B cell (primary cell): ENCODE measurements around the gene ATXN2. TPM values are rescaled to one million over a fixed set of nuclear protein-coding genes. Genes with fewer than 3 reads are reported as not detected.
"Not testable (repeated sequence)": the region's sequence is repeated elsewhere in the genome, so short reads cannot be mapped to it uniquely, and the experiment has no call there.

Experiments
- ATAC-seq: fragments of 200-7000 bp; cut with Tn5 transposase; one replicate; pipeline ENCODE4 v1.10.0; 2021; ENCODE audit warnings: low read depth, mild to moderate bottlenecking, moderate number of reproducible peaks, moderate library complexity
- CTCF ChIA-PET: fragments of 350-600 bp; sonication (Branson Sonifier 250); formaldehyde crosslinking; loops from one replicate; lab custom pipeline; 2021; ENCODE audit warnings: antibody characterized with exemption, inconsistent platforms; lab: Charles Lee
- POLR2A ChIA-PET: fragments of 350-600 bp; sonication (Branson Sonifier 250); formaldehyde crosslinking; loops from one replicate; lab custom pipeline; 2021; ENCODE audit warnings: antibody characterized with exemption; lab: Charles Lee
- DNase-seq: peaks from one replicate; pipeline ENCODE4 v3.0.0; 2013
- H2AFZ ChIP-seq: 2 replicates; pipeline ENCODE4 v1.6.1; 2012; ENCODE audit warnings: mild to moderate bottlenecking, low read depth, low read length; ENCODE audit not compliant: insufficient read depth, poor library complexity, severe bottlenecking
- H3K27ac ChIP-seq, 2 donors: 1 replicate in 1 of 2; 2 replicates in 1 of 2; pipeline ENCODE4 v1.5.1; 2012 to 2013; ENCODE audit warnings: low read length in 2 of 2, mild to moderate bottlenecking in 2 of 2, moderate library complexity in 1 of 2
- H3K27me3 ChIP-seq, 4 experiments: fragments of 200-600 bp in 1 of 4; sonication (generic) in 1 of 4; replicated peaks in 1 of 4; 1 replicate in 2 of 4; 2 replicates in 2 of 4; pipeline versions ENCODE4 v1.6.1 to v1.7.0; 2013 to 2016; ENCODE audit warnings: low read length in 3 of 4, mild to moderate bottlenecking in 2 of 4, mixed read lengths in 1 of 4, moderate library complexity in 1 of 4; ENCODE audit not compliant: insufficient read depth in 4 of 4, control insufficient read depth in 3 of 4; ENCODE audit errors: control extremely low read depth in 1 of 4
- H3K36me3 ChIP-seq, 2 experiments: replicated peaks in 1 of 2; 1 replicate in 1 of 2; 2 replicates in 1 of 2; pipeline versions ENCODE4 v1.6.1 to v1.7.1; 2013; ENCODE audit warnings: low read length in 1 of 2; ENCODE audit not compliant: insufficient read depth in 2 of 2, control insufficient read depth in 1 of 2; ENCODE audit errors: control extremely low read depth in 1 of 2, extremely low read depth in 1 of 2
- H3K4me1 ChIP-seq, 2 donors: fragments of 200-600 bp in 1 of 2; sonication (generic) in 1 of 2; 1 replicate in 1 of 2; 2 replicates in 1 of 2; pipeline versions ENCODE4 v1.5.1 to v1.6.1; 2013 to 2017; ENCODE audit warnings: low read length in 2 of 2; ENCODE audit not compliant: control insufficient read depth in 2 of 2, insufficient read depth in 2 of 2
- H3K4me2 ChIP-seq: replicated peaks from 2 replicates; pipeline ENCODE3; 2012; ENCODE audit warnings: mild to moderate bottlenecking, low read depth, low read length; ENCODE audit not compliant: poor library complexity, severe bottlenecking
- H3K4me3 ChIP-seq, 5 experiments: fragments of 200-600 bp in 1 of 5; sonication (generic) in 1 of 5; 1 replicate in 3 of 5; 2 replicates in 2 of 5; pipeline versions ENCODE4 v1.5.1 to v1.7.0; 2011 to 2016; ENCODE audit warnings: low read length in 4 of 5, mild to moderate bottlenecking in 4 of 5, low read depth in 2 of 5, control low read depth in 1 of 5, moderate library complexity in 1 of 5; ENCODE audit not compliant: insufficient read depth in 1 of 5; ENCODE audit errors: control extremely low read depth in 1 of 5, extremely low read depth in 1 of 5
- H3K79me2 ChIP-seq: fragments of 200-600 bp; sonication (generic); one replicate; pipeline ENCODE4 v1.6.0; 2016; ENCODE audit warnings: low read length; ENCODE audit not compliant: control insufficient read depth, insufficient read depth
- H3K9ac ChIP-seq: fragments of 200-600 bp; sonication (generic); 2 replicates; pipeline ENCODE4 v1.6.1; 2017; ENCODE audit warnings: mild to moderate bottlenecking, low read length, moderate library complexity
- H3K9me3 ChIP-seq, 3 donors: one replicate each; pipeline versions ENCODE4 v1.6.1 to v1.7.1; 2013; ENCODE audit warnings: low read length in 2 of 3; ENCODE audit not compliant: control insufficient read depth in 2 of 3, insufficient read depth in 1 of 3; ENCODE audit errors: control extremely low read depth in 1 of 3
- H4K20me1 ChIP-seq: 2 replicates; pipeline ENCODE4 v1.6.0; 2012; ENCODE audit warnings: mild to moderate bottlenecking, low read length; ENCODE audit not compliant: insufficient read depth, control insufficient read depth, poor library complexity, severe bottlenecking
- H3K27ac Mint-ChIP-seq: one replicate; pipeline ENCODE4 v1.8.0; 2021; ENCODE audit warnings: mixed read lengths
- H3K27me3 Mint-ChIP-seq: one replicate; pipeline ENCODE4 v1.8.0; 2021; ENCODE audit warnings: mixed read lengths
- H3K4me1 Mint-ChIP-seq: one replicate; pipeline ENCODE4 v1.8.0; 2021; ENCODE audit warnings: mixed read lengths
- H3K4me3 Mint-ChIP-seq: one replicate; pipeline ENCODE4 v1.8.0; 2021; ENCODE audit warnings: mixed read lengths
- H3K9me3 Mint-ChIP-seq: one replicate; pipeline ENCODE4 v1.8.0; 2022; ENCODE audit warnings: mixed read lengths; ENCODE audit not compliant: insufficient read depth
- EZH2 ChIP-seq: IDR thresholded peaks from 2 replicates; pipeline ENCODE4 v1.6.1; 2012; ENCODE audit warnings: borderline replicate concordance, low read depth, mild to moderate bottlenecking, moderate library complexity, low read length; ENCODE audit not compliant: insufficient read depth, poor library complexity, severe bottlenecking
- WGBS: methylation state at CpG from one replicate; pipeline ENCODE4 v1.1.5; 2013; ENCODE audit warnings: missing lambda C conversion rate; ENCODE audit not compliant: insufficient coverage; 5-methylcytosine and 5-hydroxymethylcytosine counted together
- intact Hi-C: fragments of 100-400 bp; cut with micrococcal nuclease; formaldehyde crosslinking; loops from one replicate; pipeline ENCODE4 v1.10.0; 2022
- polyA plus RNA-seq: library from polyadenylated mRNA; depleted of rRNA; stranded (reverse); fragments of >200 nt; gene quantifications from 2 replicates; pipeline ENCODE4 v1.2.3, GENCODE V29; 2012
- total RNA-seq, 2 donors: library from RNA; stranded (reverse); fragments of 120-200 nt in 1 of 2; gene quantifications; 1 replicate in 1 of 2; 2 replicates in 1 of 2; pipeline versions ENCODE4 v1.2.3 to v1.2.4, GENCODE V29; 2013 to 2022
- TF ChIP-seq, protein P1 (sequence below): fragments of 200-600 bp; IDR thresholded peaks from one replicate; pipeline ENCODE4 v1.8.0; 2022; ENCODE audit warnings: antibody characterized with exemption, mild to moderate bottlenecking

ATXN2 gene
- total and polyA plus RNA-seq, 2 donors (not counting 1 experiment from before 2014, with no cell fraction given) = 28.2 to 83.8 TPM

DNA sequence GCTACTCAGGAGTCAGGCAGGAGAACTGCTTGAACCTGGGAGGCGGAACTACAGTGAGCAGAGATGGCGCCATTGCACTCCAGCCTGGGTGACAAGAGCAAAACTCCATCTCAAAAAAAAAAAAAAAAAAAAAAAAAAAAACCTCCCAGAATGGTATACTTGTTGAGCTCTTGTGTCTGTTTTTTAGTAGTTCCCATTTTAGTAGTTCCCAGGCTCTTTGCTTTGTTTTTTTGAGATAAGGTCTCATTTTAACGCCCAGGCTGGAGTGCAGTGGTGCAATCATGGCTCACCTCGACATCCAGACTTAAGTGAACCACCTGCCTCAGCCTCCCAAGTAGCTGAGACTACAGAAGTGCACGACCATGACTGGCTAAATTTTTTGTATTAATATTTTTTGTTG, 13.4 kb downstream of the ATXN2 start:
- Mint-ChIP-seq H3K9me3 (no peaks in the 10 kb centered on the region), H3K4me3 (no peak overlapping the region), H3K27ac (no peak overlapping the region), H3K4me1 (peaks cover 12% of the 10 kb centered on the region), H3K27me3 (no peaks in the 10 kb centered on the region)
- Histone ChIP-seq H3K9me3 (no peaks in the 10 kb centered on the region), H3K4me1 (no peaks in the 10 kb centered on the region), H2AFZ (no peak overlapping the region), H4K20me1 (peaks cover 85% of the 10 kb centered on the region), H3K9ac (no peak overlapping the region), H3K27me3 (no peaks in the 10 kb centered on the region), H3K27ac (no peak overlapping the region), H3K4me3 (no peak overlapping the region), H3K36me3 (no peaks in the 10 kb centered on the region), H3K79me2 (peaks cover 98% of the 10 kb centered on the region), H3K4me2 (no peak overlapping the region)
- TF ChIP-seq EZH2 = no peak
- TF ChIP-seq, protein P1, sequence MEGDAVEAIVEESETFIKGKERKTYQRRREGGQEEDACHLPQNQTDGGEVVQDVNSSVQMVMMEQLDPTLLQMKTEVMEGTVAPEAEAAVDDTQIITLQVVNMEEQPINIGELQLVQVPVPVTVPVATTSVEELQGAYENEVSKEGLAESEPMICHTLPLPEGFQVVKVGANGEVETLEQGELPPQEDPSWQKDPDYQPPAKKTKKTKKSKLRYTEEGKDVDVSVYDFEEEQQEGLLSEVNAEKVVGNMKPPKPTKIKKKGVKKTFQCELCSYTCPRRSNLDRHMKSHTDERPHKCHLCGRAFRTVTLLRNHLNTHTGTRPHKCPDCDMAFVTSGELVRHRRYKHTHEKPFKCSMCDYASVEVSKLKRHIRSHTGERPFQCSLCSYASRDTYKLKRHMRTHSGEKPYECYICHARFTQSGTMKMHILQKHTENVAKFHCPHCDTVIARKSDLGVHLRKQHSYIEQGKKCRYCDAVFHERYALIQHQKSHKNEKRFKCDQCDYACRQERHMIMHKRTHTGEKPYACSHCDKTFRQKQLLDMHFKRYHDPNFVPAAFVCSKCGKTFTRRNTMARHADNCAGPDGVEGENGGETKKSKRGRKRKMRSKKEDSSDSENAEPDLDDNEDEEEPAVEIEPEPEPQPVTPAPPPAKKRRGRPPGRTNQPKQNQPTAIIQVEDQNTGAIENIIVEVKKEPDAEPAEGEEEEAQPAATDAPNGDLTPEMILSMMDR = no peak
- CTCF ChIA-PET = interaction anchor here (0.7 kb wide), 1 partner anchor 749 kb away, joined by 4 read pairs; no protein-coding TSS in a partner anchor
- DNase-seq = no peak
- intact Hi-C loops = no loop called here
- POLR2A ChIA-PET = no interaction called here
- ATAC-seq = no peak
- WGBS = 80% methylated on average over 1 of the region's 5 CpGs

DNA sequence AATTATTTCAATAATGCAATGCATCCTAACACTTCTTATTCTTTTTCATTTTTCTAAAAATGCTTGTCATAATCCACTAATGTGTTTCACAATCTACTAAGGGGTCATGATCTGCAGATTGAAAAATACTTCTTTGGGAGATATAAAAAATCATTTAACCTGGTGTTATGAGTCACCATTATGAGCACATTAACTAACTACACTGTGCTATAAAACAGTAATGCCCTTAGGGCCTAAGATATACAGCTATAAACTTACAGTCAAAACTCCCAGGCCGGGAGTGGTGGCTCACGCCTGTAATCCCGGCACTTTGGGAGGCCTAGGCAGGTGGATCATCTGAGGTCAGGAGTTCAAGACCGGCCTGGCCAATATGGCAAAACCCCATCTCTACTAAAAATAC, 14.2 kb downstream of the ATXN2 start:
- POLR2A ChIA-PET = no interaction called here
- TF ChIP-seq, protein P1 = no peak
- no peak for TF ChIP-seq EZH2
- no peaks in the 10 kb centered on the region for H3K9me3 Mint-ChIP-seq
- CTCF ChIA-PET = no interaction called here
- H3K27ac Mint-ChIP-seq = no peak overlapping the region
- intact Hi-C loops = no loop called here
- DNase-seq = no peak
- no peak overlapping the region for H3K27ac ChIP-seq
- peaks cover 0 to 2% of the 10 kb centered on the region in 2 experiments for H3K36me3 ChIP-seq
- WGBS = 80% methylated on average over 1 of the region's 4 CpGs
- no peaks in the 10 kb centered on the region for H3K4me1 ChIP-seq
- no peak overlapping the region for H2AFZ ChIP-seq
- H3K27me3 ChIP-seq = no peaks in the 10 kb centered on the region
- no peak overlapping the region for H3K9ac ChIP-seq
- H3K4me3 Mint-ChIP-seq = no peak overlapping the region
- no peaks in the 10 kb centered on the region for H3K9me3 ChIP-seq
- no peak for ATAC-seq
- H3K4me3 ChIP-seq = no peak overlapping the region
- peaks cover 12% of the 10 kb centered on the region for H3K4me1 Mint-ChIP-seq
- H3K79me2 ChIP-seq = peaks cover 97% of the 10 kb centered on the region
- peaks cover 84% of the 10 kb centered on the region for H4K20me1 ChIP-seq
- H3K27me3 Mint-ChIP-seq = no peaks in the 10 kb centered on the region
- no peak overlapping the region for H3K4me2 ChIP-seq

DNA sequence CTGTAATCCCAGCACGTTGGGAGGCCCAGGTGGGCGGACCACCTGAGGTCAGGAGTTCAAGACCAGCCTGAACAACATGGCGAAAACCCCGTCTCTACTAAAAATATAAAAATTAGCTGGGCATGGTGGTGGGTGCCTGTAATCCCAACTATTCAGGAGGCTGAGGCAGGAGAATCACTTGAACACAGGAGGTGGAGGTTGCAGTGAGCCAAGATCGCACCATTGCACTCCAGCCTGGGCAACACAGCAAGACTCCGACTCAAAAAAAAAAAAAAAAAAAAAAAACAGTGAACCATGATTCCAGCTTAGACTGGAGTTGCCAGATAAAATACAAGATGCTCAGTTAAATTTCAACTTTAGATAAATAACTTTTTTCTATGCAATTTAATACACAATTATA, 15.6 kb downstream of the ATXN2 start:
- H3K9me3 ChIP-seq, H3K4me3 Mint-ChIP-seq, H3K27ac Mint-ChIP-seq, H3K4me2 ChIP-seq, H3K27me3 Mint-ChIP-seq, H2AFZ ChIP-seq, ATAC-seq, H3K27me3 ChIP-seq, H3K36me3 ChIP-seq, H3K9me3 Mint-ChIP-seq, intact Hi-C loops, H3K4me1 ChIP-seq, H3K27ac ChIP-seq, H3K9ac ChIP-seq, H3K4me3 ChIP-seq, DNase-seq: not testable (repeated sequence)
- Histone ChIP-seq H3K79me2 (peaks cover 96% of the 10 kb centered on the region), H4K20me1 (peaks cover 79% of the 10 kb centered on the region)
- CTCF ChIA-PET = interaction anchor here (0.7 kb wide), 1 partner anchor 671 kb away, joined by 3 read pairs; no protein-coding TSS in a partner anchor
- POLR2A ChIA-PET = interaction anchor here (0.7 kb wide), 1 partner anchor 12 kb away, joined by 4 read pairs; no protein-coding TSS in a partner anchor
- peaks cover 19% of the 10 kb centered on the region for H3K4me1 Mint-ChIP-seq
- WGBS = no CpG with 5 or more reads among the region's 6 CpGs
